GM19193 (cell line): Measurements from ENCODE around the gene DCLK1.

ENCODE experiments used
- POLR2A ChIP-seq: IDR thresholded peaks from 4 replicates; pipeline ENCODE4 v1.6.1; 2011; ENCODE audit not compliant: insufficient read depth, insufficient read length; ENCODE audit errors: extremely low read depth

The DCLK1 gene

DNA sequence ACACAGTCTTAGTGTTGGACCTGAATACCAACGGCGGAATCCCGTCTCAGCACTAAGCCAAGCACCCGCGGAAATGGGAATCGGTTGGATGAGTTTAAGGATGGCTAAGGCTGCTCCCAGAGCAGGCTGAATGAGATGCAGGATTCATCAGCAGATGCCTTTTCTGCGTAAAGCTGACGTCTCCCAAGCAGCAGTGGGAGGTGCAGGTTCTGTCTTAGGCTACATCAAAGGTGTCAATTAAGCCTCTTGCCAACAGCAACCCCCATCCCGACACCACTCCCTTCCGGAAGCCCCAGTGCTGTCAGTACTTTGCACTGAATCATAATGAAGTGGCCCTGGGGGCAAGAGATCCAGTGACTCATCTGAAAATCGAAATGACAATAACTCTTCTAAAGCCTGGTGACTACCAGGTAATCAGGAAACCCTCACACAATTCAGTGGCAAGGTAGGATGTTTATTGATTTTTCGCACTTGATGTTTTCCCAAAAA lies 275.6 kb downstream of the DCLK1 start:
- no peak for TF ChIP-seq POLR2A

DNA sequence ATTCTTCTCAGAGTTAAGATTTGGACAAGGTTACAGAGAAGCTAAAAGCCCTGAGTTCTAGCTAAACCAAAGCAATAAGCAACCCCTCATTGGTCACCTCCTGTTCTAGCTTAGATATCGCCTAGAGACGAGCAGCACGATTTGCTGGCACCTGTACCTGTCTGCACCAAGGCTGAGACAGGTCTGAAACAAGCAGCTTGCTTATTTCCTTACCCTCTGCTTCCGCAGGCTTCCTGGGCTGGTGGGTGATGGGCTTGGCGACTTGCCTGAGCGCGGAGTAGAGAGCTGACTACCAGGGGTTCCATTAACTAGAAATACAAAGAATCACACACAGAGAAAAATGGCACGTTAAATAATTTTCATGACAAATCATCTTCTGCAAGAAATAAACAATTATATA lies 276.9 kb downstream of the DCLK1 start:
- no peak for TF ChIP-seq POLR2A

DNA sequence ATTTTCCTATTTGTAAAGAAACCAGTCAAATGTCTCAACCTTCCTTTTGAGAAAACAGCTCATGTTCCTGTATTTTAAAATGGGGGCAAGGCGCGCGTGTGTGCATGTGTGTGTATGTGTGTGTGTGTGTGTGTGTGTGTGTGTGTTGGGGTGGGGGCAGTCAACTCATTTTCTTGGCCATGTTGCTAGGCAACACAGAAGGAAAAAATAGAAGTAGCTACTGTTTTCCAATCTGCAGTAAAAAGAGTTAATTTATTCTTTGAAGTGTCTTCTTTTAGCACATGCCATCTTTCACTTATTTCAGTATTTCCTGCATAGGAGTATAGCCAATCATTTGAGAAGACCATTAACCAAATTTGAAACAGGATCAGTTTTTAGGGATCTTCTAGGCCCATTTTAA lies 279.3 kb downstream of the DCLK1 start:
- TF ChIP-seq POLR2A, result no peak

DNA sequence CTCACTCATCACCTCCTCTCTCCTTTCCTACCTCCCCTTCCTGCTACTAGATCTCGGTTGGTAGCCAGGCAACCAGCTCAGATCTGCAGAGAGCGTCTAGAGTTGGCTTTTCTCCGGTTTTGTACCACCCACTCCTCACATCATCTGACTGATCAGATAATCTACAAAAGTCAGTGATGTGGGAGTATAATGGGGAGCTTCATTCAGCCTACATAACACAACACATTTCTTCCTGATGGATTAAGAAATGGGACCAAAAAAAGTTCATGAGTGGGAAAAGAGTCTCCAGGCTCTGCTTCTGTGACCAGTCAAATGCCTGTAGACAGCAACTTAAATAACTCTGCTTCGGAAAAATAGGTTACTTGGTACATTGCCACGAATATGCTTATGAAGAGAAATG lies 279.8 kb downstream of the DCLK1 start:
- no peak for TF ChIP-seq POLR2A

DNA sequence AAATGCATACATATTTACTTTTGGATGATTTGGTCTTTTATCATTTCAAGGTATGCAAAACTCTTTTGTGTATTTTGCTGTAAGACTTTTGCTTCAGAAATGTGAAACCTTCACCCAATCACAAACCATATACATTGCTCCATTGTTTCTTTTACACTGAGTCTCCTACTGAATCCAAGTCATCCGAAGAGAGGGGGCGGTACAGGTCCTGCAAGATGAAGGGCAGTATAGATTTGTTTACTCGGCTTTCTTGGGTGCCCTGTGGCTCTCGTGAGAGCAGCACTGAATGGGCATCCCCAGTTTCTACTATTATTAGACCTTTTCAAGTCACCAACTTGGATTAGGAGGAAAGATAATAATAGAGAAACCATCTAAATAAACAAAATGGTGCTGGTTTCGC lies 280.6 kb downstream of the DCLK1 start:
- no peak for TF ChIP-seq POLR2A

DNA sequence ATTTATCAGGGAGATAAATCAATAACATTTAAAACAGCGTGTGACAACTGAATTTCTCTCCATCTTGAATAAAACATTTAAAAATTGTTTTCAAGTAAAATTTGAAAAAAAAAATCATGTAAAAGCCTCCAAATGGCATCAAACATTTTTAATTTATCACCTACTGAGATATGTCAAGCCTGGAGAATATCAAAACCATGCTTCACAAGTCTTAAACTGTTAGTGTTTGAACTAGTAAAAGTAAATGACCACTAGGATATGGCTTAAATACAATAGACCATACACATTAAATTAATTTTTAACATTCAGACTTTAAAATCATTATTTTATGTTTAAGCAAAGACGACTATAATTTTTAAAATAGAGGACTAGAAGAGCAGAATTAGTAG lies 281.9 kb downstream of the DCLK1 start:
- TF ChIP-seq POLR2A, result no peak

DNA sequence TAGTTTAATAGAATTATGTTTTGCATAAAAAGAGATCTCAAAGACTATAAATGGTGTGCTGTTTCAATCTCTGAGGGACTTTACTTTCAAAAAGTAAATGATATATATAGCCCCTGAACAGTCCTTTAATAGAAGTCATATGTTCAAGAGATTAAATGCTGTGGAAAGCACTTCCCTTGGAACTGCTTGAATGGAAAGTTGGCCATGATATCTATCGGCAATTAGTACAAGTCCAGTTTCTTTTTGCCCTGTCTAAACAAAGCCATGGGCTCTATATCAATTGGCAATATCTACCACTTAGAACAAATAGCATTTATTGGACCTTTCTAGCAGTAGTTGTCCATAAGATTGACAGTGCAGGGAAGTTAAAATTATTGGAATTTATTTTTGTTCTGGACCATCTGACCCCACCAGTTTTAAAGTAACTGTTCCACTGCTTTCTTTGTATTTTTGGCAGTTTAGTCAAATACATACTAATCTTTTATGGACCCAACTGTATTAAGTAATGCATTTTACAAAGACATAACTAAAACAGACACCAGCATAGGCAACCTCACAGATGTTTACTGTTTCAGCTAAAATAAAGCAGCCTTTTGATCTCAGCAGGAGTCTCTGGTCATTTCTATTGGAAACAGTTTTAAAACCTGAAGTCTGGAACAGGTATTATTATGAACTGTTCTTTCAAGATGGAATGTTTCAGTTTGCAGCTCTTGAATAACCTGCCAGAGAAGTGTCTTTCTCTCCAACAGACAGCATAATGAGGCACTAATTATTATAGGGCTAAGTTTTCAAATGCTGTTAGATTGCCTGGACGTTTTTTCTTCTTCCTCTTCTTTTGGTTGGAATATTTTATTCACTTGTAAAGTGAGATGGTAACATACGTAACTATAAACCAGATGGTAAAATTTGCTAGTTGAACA lies 282.6 kb downstream of the DCLK1 start:
- no peak for TF ChIP-seq POLR2A

DNA sequence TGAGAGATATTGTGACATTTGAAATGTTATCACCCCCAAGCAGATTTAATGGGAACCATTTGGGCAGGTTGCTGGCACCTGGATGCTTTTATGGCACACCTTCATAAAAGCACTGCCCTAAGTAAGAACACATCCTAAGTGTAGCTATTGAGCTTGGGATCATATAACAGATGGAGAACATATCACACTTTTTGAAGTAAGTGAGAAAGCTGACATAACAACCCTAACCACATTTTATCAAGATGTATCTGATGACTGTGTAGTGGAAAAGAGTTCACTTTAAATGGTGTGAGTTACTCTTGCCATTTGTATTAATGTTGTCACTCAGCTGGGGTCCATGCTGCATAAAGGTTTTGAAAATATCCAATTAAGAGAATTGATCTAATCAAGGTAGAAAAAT lies 287.9 kb downstream of the DCLK1 start:
- no peak for TF ChIP-seq POLR2A

DNA sequence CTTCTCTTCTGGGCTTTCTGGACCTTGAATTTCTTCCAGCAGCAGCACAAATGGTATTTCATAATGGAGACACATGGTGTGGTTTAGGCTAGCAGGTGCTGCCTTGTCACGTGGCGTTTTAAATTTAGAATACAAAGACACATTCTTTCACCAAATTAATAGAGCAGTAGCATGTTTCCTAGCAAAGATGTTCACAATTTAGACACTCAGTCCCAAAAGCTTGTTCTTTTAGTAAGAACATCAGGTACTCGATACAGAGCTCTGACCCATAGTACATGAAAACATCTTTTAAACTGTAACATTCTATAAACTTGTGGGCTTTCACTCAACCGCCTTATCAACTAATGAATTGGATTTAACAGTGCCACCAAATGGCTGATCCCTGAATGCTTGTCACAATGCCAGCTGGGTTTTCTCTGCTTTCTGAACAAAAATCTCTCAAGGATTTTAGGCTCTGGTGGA lies 290.1 kb downstream of the DCLK1 start:
- TF ChIP-seq POLR2A, result no peak

DNA sequence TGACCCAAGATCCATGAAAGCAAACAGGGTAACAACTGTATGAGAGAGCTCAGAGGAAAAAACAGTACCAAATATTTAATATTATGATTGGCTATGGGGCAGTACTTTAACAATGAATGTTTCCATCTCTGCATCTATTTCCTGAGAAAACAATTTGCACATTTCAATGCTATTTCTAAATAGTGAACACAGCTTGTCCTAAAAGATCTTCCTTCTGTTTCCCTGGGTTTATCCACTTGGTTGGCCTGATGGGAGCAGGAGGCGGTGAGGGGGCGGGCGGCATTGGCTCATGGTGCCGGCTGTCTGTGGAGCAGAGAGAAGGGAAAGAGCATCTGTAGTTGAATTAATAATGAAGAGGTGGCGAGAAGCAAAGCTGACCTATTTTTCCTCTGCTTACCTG lies 291.4 kb downstream of the DCLK1 start:
- no peak for TF ChIP-seq POLR2A

DNA sequence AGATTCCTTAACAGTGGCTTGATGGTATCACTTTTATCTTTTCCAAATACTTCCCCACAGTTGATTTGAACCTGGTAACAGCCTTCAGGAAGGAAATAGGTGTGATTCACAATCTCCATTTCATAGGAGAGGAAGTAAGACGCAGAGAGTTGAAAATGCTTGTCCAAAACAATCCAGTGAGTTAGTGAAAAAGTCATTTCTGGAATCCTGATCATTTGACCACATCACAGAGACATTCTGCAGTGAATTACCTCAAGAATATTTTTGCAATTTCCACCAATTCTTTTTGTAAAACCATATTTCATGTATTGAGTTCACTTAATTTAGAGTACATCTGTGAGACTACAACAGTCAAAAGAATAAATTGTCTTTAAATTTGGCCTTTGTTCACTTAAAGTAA lies 292.8 kb downstream of the DCLK1 start:
- TF ChIP-seq POLR2A, result no peak

DNA sequence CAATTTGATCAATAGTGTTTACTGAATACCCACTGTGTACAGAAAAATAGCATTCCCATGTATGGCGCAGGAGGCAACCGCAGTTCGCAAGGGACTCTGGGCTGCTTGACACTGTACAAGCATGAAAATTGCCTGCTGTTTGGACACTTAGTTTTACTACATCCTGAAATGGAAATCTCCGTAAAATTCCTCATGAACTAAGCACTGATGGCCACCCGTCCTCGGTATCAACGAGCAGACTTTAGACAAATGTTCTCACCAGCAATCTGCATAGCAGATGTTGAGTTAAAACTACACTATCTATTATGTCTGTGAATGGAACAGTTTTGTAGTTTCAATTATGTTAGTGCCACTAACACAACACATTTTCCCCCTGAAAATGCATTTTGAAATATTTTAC lies 294.7 kb downstream of the DCLK1 start:
- no peak for TF ChIP-seq POLR2A

DNA sequence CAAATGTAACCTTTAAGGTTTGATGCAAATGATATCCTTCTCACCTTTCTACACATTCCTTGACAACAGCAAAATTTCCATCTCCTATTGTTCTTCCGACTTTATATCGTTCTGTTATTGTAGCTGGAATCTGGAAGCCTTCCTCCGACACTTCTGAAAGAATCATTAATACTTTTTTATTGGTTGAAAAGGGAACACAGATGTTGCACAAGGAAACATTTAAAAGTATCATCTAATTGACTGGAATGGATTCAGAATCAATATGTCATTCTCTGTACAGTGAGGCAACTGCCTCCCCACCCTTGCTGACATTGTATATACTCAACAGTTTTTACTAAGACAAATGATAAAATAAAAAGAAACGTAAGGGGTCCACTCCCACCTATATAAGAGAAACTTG lies 295.2 kb downstream of the DCLK1 start:
- no peak for TF ChIP-seq POLR2A

DNA sequence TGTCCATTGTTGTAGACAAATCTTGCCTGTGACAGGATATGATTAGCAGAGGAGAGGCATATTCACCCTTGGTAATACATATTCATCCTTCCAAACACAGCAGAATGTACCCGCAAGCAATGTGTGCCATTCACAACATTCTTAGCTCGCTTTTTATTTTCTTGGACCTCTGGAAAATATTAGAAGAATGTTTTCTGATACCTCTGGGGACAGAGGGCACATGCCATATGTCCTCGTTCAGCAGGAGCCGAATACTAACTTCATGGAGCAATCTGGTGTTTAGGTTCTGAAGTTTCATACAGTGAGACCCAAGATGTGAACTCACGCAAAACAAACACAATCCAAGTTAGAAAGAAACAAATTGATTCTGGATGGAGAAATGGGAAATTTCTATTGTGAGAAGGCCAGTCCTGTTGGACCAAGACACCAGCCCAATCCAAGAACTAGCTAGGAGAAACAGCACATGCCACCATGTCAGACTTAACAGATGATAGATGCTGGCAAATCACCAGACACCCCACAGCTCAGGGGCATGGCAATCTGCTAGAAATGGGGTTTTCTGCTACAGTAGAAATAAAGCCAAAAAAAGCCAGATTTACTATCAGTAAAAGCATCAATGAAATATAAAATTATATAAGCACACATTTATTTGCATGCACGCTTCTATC lies 297.4 kb downstream of the DCLK1 start:
- TF ChIP-seq POLR2A, result no peak

DNA sequence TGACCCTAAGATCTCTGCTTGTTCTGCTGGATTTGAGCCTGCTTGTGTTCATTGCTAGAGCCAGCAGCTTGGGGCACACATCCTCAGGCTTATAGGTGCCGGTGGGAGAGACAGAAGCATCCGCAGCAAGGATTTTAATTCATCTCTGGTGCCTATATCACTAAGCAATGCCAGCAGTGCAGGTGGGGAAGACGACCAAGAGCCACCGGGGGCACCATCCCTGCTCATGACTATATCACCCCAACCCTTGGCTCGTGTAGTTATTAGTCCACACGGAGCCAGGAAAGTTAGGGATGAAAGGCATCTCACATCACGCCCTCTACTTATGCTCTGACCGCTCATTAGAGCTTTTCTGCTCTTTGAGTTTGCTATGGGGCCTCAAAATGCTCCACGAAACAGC lies 298.2 kb downstream of the DCLK1 start:
- TF ChIP-seq POLR2A, result no peak

DNA sequence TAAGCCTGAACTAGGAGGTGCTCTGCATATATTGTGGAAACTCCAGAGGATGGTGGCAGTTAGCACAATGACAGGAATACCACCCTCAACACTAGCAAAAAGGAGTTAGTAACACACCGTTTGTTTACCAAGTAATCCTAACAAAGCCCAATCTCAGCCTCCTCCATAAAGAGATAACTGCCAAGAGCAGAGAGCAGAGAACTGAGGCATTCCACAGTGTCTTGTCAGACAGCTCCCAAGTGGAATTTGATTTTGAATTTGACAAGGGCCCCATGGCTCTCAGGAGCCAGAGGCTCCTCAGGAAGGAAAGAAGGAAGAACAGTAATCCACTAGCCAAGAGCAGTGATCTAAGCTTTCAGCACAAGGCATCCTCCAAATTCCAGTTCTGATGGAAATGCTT lies 298.6 kb downstream of the DCLK1 start:
- TF ChIP-seq POLR2A, result no peak
